Nephron progenitor cell (in vitro differentiated cells): ENCODE data around the gene XPNPEP3.

ENCODE experiments used
- DNase-seq: peaks from one replicate; pipeline ENCODE4 v3.0.0; 2021
- H3K27ac Mint-ChIP-seq: 2 replicates; pipeline ENCODE4 v1.8.0; 2021; ENCODE audit warnings: mild to moderate bottlenecking, moderate library complexity, mixed read lengths
- H3K27me3 Mint-ChIP-seq: 2 replicates; pipeline ENCODE4 v1.8.0; 2021; ENCODE audit warnings: mild to moderate bottlenecking, low read depth, mixed read lengths; ENCODE audit not compliant: poor library complexity
- H3K36me3 Mint-ChIP-seq: 2 replicates; pipeline ENCODE4 v1.8.0; 2021; ENCODE audit warnings: low read depth, mixed read lengths
- H3K4me1 Mint-ChIP-seq: 2 replicates; pipeline ENCODE4 v1.8.0; 2021; ENCODE audit warnings: mixed read lengths
- H3K4me3 Mint-ChIP-seq: 2 replicates; pipeline ENCODE4 v1.8.0; 2021; ENCODE audit warnings: mild to moderate bottlenecking, moderate library complexity, mixed read lengths
- H3K9me3 Mint-ChIP-seq: 2 replicates; pipeline ENCODE4 v1.8.0; 2021; ENCODE audit warnings: mild to moderate bottlenecking, moderate library complexity, mixed read lengths
- TF ChIP-seq, protein P1 (sequence below): fragments of 200-600 bp; sonication (generic); IDR thresholded peaks from 2 replicates; pipeline ENCODE4 v1.5.0; 2021; ENCODE audit warnings: antibody characterized with exemption

Gene XPNPEP3

DNA sequence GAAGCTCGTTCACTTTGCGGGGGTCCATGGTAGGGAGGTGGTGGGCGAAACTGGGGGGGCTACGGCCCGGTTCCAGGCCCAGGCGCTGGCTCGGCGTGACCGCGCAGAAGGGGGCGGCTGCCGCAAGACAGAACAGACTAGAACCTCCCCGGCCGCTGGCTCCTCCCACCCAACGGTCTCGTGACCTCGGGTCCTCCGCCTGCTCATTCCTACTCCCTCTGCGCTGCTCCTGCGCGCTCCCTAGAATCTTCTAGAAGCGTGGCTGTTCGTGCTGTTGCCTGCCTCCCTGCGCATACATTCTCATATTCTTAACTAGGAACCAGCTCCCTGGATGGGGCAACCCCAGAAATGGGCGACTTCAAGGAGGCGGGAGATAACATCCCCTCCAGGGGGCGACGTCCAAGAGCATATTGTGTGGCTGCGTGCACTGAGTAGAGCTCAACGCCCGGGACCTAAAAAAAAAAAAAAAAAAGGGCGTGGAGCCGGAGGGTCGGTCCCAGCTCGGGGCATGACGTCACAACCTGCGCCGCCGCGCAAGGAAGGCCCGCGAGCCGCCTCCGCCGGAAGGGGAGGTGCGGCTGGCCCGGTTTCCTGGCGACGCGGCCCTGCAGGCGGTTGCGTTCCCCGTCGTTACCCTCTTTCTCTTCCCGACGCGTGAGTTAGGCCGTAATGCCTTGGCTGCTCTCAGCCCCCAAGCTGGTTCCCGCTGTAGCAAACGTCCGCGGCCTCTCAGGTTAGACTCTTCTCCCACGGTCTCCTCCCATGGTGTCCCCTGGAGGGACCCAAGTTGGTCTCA lies at the start of gene XPNPEP3, which contains the start of gene ST13:
Gene XPNPEP3 (plus strand): TSS at position 636 of the 796 bp plus-strand sequence. CDS start 34 bp downstream, at position 670.
Gene ST13 (minus strand): TSS at position 127 of the 796 bp plus-strand sequence. CDS start 99 bp downstream, at position 28.
- TF ChIP-seq, protein P1, sequence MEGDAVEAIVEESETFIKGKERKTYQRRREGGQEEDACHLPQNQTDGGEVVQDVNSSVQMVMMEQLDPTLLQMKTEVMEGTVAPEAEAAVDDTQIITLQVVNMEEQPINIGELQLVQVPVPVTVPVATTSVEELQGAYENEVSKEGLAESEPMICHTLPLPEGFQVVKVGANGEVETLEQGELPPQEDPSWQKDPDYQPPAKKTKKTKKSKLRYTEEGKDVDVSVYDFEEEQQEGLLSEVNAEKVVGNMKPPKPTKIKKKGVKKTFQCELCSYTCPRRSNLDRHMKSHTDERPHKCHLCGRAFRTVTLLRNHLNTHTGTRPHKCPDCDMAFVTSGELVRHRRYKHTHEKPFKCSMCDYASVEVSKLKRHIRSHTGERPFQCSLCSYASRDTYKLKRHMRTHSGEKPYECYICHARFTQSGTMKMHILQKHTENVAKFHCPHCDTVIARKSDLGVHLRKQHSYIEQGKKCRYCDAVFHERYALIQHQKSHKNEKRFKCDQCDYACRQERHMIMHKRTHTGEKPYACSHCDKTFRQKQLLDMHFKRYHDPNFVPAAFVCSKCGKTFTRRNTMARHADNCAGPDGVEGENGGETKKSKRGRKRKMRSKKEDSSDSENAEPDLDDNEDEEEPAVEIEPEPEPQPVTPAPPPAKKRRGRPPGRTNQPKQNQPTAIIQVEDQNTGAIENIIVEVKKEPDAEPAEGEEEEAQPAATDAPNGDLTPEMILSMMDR = peak; percentile 19
- H3K27me3 Mint-ChIP-seq = peaks cover 10% of the 10 kb centered on the region
- H3K4me3 Mint-ChIP-seq = peak within 1 kb of the TSS; percentile 98
- peaks cover 62% of the 10 kb centered on the region for H3K4me1 Mint-ChIP-seq
- peaks cover 19% of the 10 kb centered on the region for H3K36me3 Mint-ChIP-seq
- peak; percentile 96 for DNase-seq
- peak within 1 kb of the TSS; percentile 100 for H3K27ac Mint-ChIP-seq
- no peaks in the 10 kb centered on the region for H3K9me3 Mint-ChIP-seq

DNA sequence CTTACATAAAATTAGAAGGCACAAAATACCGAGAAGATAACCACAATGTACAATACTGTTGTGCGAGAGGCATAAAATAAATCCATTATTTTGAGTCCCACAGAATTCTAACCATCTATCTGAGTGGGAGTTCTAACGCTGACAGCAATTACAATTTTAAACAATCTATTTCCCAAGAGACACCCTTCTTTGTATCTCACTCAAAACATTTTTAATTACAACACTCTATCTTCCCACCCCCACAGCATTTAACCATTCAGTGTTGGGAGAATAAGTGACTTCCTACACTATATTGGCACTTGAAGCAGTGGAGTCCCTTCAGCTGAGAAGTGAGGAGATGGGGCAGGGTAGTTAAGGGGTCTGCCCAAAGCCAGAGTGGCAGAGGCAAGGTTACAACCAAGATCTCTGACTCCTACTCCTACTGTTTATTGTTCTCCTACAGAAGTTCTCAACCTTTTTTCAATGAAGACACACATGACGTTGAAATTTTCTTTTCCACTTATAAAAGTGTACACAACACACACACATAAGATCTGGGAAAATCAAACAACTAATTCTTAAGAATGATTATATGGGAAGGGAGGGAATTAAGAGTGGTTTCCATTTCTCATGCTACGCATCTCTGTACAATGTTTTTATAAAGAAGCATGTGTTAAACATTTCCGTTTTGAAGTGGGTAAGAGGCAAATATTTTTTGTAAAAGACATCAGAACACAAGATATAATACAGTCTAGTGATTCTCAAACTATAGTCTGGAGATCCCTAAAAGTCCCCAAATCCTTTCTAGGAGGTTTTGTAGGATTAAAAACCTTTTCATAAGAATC lies 48.7 kb upstream of the XPNPEP3 start:
- no peak for DNase-seq
- TF ChIP-seq, protein P1 = no peak
- no peaks in the 10 kb centered on the region for H3K27me3 Mint-ChIP-seq
- H3K36me3 Mint-ChIP-seq = peaks cover 30% of the 10 kb centered on the region
- H3K4me3 Mint-ChIP-seq = no peak overlapping the region
- H3K4me1 Mint-ChIP-seq = peaks cover 5% of the 10 kb centered on the region
- no peaks in the 10 kb centered on the region for H3K9me3 Mint-ChIP-seq
- H3K27ac Mint-ChIP-seq = peak overlapping the region; percentile 53

DNA sequence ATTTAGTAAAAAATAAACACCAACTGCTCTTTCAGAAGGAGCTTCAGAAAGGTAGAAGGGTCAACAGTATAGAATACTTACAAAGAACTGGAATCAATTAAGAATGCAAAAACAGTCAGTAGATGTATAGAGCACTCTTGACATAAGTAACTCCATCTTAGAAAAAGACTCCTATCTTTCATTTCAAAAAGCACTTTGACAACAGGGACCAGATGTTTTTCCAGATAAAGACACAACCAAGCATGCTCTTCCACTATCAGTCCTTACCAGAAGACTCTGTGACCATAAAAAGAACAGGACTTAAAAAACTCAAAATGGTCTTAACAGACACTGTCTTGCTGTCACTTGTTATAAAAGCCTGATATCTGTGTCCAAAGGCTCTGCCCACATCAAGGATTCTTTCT lies 43.0 kb upstream of the XPNPEP3 start:
- TF ChIP-seq, protein P1 = no peak
- no peak overlapping the region for H3K4me3 Mint-ChIP-seq
- peaks cover 29% of the 10 kb centered on the region for H3K36me3 Mint-ChIP-seq
- no peak overlapping the region for H3K27ac Mint-ChIP-seq
- no peak for DNase-seq
- H3K9me3 Mint-ChIP-seq = no peaks in the 10 kb centered on the region
- peaks cover 28% of the 10 kb centered on the region for H3K4me1 Mint-ChIP-seq
- no peaks in the 10 kb centered on the region for H3K27me3 Mint-ChIP-seq

DNA sequence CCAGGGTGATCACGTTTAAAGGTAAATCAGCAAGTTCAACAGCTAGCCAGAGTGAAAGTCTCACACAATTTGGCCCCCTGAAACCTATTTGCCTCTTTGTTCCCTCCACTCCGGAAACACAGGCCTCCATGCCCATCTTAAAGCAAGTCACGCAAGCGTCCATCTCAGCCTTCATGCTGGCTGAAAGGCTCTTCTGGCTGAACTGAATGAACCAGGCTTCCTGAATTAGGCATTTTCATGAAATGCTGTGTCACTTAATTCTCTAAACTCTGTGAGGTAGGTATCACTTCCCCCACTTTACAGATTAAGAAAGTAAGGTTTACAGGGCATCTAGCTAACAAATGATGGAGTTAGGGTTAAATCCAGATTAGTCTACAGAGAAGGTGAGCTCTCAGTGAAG lies 39.2 kb upstream of the XPNPEP3 start:
- no peak for DNase-seq
- H3K4me3 Mint-ChIP-seq = peak overlapping the region; percentile 98
- peaks cover 29% of the 10 kb centered on the region for H3K36me3 Mint-ChIP-seq
- H3K4me1 Mint-ChIP-seq = peaks cover 39% of the 10 kb centered on the region
- H3K27ac Mint-ChIP-seq = no peak overlapping the region
- no peaks in the 10 kb centered on the region for H3K27me3 Mint-ChIP-seq
- H3K9me3 Mint-ChIP-seq = no peaks in the 10 kb centered on the region
- TF ChIP-seq, protein P1 = no peak

DNA sequence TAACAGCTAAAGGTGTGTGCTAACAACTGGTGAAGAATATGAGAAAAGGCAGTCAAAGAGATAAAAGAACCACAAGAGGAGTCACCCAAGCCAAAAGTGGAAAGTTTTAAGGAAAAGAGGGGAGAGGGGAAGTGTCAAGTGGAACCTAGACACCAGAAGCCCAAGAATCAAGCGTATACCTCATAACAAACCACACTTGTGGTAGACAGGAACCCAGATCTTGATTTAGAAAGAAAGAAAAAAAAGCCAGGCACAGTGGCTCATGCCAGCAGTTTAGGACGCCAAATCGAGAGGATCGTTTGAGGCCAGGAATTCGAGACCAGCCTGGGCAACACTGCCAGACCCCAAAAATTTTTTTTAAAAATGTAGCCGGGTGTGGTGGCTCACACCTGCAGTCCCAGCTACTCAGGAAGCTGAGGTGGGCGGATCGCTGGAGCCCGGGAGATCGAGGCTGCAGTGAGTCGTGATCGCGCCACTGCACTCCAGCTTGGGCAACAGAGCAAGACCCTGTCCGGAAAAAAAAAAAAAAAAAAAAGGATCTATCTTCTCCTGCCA lies 38.7 kb upstream of the XPNPEP3 start:
- H3K27ac Mint-ChIP-seq = peak overlapping the region; percentile 98
- peaks cover 39% of the 10 kb centered on the region for H3K4me1 Mint-ChIP-seq
- H3K36me3 Mint-ChIP-seq = peaks cover 34% of the 10 kb centered on the region
- H3K27me3 Mint-ChIP-seq = no peaks in the 10 kb centered on the region
- H3K4me3 Mint-ChIP-seq = peak overlapping the region; percentile 98
- H3K9me3 Mint-ChIP-seq = no peaks in the 10 kb centered on the region
- TF ChIP-seq, protein P1 = no peak
- no peak for DNase-seq
